ENCODE results near the gene KLRD1. TPM values are rescaled to one million over a fixed set of nuclear protein-coding genes. Genes with fewer than 3 reads are reported as not detected.

Gene KLRD1
- total and polyA plus RNA-seq, 2 of the 4 experiments (the other 2 are of a cell fraction), result under 0.01 TPM

GRCh38 chr12:10354502-10354901, 46.8 kb downstream of the KLRD1 start:
- Histone ChIP-seq H2BK5ac (ENCODE audit: low read depth, low read length, poor library complexity, severe bottlenecking) (no peak overlapping the region), H2AK5ac (ENCODE audit: low read depth, low read length) (no peak overlapping the region), H3K4ac (ENCODE audit: low read depth, low read length) (no peak overlapping the region), H4K91ac (ENCODE audit: insufficient read depth, low read depth, low read length) (no peak overlapping the region), H3K14ac (replicated peaks; ENCODE audit: low read depth, low read length) (no peak overlapping the region), H3K4me1 (ENCODE audit: control insufficient read depth, insufficient read depth, low read length) (peaks cover 5% of the 10 kb centered on the region; the same call in 1 of the 2 replicates), H2BK120ac (ENCODE audit: low read depth, low read length) (no peak overlapping the region), H3K23ac (ENCODE audit: low read depth, low read length) (no peak overlapping the region), H2BK15ac (ENCODE audit: low read depth, low read length) (no peak overlapping the region), H3K18ac (ENCODE audit: low read depth, low read length) (no peak overlapping the region), H2AFZ (replicated peaks; ENCODE audit: low read length, poor library complexity) (no peak overlapping the region), H4K5ac (ENCODE audit: low read depth, low read length) (no peak overlapping the region), H3K4me3 (ENCODE audit: insufficient read depth, low read depth, low read length) (no peak overlapping the region), H3K9me3 (ENCODE audit: control insufficient read depth, insufficient read depth, low read length) (no peaks in the 10 kb centered on the region), H3K9ac (ENCODE audit: low read depth, low read length) (no peak overlapping the region), H3K4me2 (ENCODE audit: low read depth, low read length) (no peak overlapping the region), H3K79me1 (ENCODE audit: low read depth in 1 of 2, low read length in 2 of 2) (no peaks in the 10 kb centered on the region), H2AK9ac (replicated peaks; ENCODE audit: low read depth, low read length, poor library complexity) (no peak overlapping the region), H3K36me3 (ENCODE audit: control insufficient read depth, insufficient read depth, low read length) (no peaks in the 10 kb centered on the region), H3K27me3 (ENCODE audit: control insufficient read depth, insufficient read depth, low read length) (no peaks in the 10 kb centered on the region), H3K27ac (ENCODE audit: insufficient read depth, low read length) (no peak overlapping the region), H3K56ac (ENCODE audit: extremely low read depth, insufficient read depth, low read length) (no peak overlapping the region), H4K20me1 (ENCODE audit: insufficient read depth, low read length) (no peaks in the 10 kb centered on the region), H2BK20ac (ENCODE audit: low read depth, low read length) (no peak overlapping the region), H4K8ac (ENCODE audit: low read depth in 2 of 2, low read length in 2 of 2) (no peak overlapping the region), H3K9me1 (ENCODE audit: insufficient read depth, low read length) (no peaks in the 10 kb centered on the region)
- no peak for DNase-seq
- no CpG with 5 or more reads among the region's 2 CpGs for WGBS, 2 experiments (ENCODE audit: extremely low coverage in 2 of 2, insufficient read length in 1 of 2)
- no TSS peak for BruUV-seq (replicated peaks)
- in situ Hi-C loops (cut with MboI; ENCODE audit: low sequenced_read_pairs) (no loop called here), intact Hi-C loops (cut with micrococcal nuclease) (no loop called here), dilution Hi-C loops (cut with HindIII; ENCODE audit: low sequenced_read_pairs, unreplicated experiment) (no loop called here)
- ChIA-PET POLR2A (ENCODE audit: unreplicated experiment) (no interaction called here), CTCF (no interaction called here)
- TF ChIP-seq MAFK (IDR thresholded peaks at IDR 0.05; ENCODE audit: low read depth, low read length), result no peak
- no peak for TF ChIP-seq FOS (IDR thresholded peaks at IDR 0.05; ENCODE audit: low read depth, low read length)
- no peak for TF ChIP-seq CTCF (conservative IDR thresholded peaks at IDR 0.05; ENCODE audit: low read depth, low read length)
- TF ChIP-seq RAD21 (IDR thresholded peaks at IDR 0.05; ENCODE audit: low read length), result no peak
- TF ChIP-seq MXI1 (IDR thresholded peaks at IDR 0.05; ENCODE audit: borderline replicate concordance, low read depth, low read length), result no peak
- TF ChIP-seq, protein P1, sequence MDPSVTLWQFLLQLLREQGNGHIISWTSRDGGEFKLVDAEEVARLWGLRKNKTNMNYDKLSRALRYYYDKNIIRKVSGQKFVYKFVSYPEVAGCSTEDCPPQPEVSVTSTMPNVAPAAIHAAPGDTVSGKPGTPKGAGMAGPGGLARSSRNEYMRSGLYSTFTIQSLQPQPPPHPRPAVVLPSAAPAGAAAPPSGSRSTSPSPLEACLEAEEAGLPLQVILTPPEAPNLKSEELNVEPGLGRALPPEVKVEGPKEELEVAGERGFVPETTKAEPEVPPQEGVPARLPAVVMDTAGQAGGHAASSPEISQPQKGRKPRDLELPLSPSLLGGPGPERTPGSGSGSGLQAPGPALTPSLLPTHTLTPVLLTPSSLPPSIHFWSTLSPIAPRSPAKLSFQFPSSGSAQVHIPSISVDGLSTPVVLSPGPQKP (IDR thresholded peaks at IDR 0.05; ENCODE audit: borderline replicate concordance, low read depth, low read length), result no peak
- TF ChIP-seq CEBPB (IDR thresholded peaks at IDR 0.05; ENCODE audit: low read depth, low read length), result no peak
- TF ChIP-seq CHD1 (IDR thresholded peaks at IDR 0.05; ENCODE audit: low read depth, low read length), result no peak
- no peak for TF ChIP-seq MAZ (IDR thresholded peaks at IDR 0.05; ENCODE audit: borderline replicate concordance, low read depth, low read length)
- TF ChIP-seq, protein P2, sequence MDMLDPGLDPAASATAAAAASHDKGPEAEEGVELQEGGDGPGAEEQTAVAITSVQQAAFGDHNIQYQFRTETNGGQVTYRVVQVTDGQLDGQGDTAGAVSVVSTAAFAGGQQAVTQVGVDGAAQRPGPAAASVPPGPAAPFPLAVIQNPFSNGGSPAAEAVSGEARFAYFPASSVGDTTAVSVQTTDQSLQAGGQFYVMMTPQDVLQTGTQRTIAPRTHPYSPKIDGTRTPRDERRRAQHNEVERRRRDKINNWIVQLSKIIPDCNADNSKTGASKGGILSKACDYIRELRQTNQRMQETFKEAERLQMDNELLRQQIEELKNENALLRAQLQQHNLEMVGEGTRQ (IDR thresholded peaks at IDR 0.05; ENCODE audit: low read depth, low read length), result no peak
- no peak for TF ChIP-seq RFX5 (IDR thresholded peaks at IDR 0.05; ENCODE audit: low read depth, low read length)
- no peak for TF ChIP-seq RCOR1 (IDR thresholded peaks at IDR 0.05; ENCODE audit: insufficient replicate concordance, low read length)
- no peak for TF ChIP-seq BHLHE40 (IDR thresholded peaks at IDR 0.05; ENCODE audit: low read depth, low read length)
- no peak for TF ChIP-seq POLR2A (IDR thresholded peaks at IDR 0.05; ENCODE audit: low read depth, low read length)
- ATAC-seq (ENCODE audit: low read depth), result no peak
